GM19023 (cell line): Measurements from ENCODE around the gene PRKCH.
"Not testable (repeated sequence)": the region's sequence is repeated elsewhere in the genome, so short reads cannot be mapped to it uniquely, and the experiment has no call there.

ENCODE experiments used
- ATAC-seq: cut with Tn5 transposase; IDR thresholded peaks from one replicate; pipeline ENCODE4 v1.9.1; 2021; ENCODE audit warnings: mild to moderate bottlenecking, moderate library complexity; ENCODE audit not compliant: unreplicated experiment

The PRKCH gene

DNA sequence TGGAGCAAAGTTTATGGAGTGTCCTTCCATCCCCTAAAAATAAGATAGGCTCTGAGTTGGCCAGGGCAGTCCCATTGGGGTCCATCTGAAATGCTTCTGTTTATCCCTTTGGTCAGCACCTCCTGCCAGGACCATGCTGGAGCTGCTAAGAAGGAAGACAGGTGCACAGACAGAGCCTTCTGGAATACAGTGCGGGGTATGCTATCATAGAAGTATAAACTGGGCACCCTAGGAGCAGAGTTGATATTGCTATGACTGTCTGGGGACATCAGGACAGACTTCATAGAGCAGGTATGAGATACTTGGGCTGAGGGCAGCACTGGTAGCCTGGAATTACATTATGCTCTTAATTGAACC is 203.5 kb downstream of the PRKCH start:
- no peak for ATAC-seq

DNA sequence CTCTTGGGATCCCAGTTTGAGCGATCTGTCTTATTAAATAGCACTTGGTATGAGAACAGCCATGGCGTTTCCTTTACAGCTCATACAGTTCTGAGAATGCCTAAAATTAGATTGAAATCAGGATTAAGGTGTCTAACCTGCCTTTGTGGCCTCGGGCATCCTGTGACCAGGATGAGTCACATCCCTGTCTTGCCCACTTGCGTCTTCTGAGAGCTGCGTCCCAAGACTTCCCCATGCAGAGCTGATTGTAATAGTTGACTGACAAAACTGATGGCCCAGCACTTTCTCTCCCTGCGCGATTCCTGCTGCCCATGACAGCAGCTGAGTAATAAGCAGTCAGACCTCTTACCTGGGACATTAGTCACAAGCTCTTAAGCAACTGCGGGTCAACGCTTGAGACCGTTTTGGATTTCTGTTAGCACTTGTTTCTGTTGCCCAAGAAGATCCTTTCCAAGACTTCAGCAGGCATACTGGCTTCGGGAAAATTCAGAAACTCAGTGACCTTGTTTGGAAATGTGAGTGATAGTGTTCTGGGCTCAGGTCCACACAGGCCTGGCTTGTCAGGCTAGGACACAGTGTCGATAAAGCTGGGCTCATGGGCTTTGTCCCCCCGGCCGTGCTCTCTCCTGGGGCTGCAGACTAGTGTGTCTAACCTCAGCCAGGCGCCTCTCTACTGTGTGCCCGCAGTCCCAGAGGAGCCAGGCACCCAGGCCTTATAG is 204.1 kb downstream of the PRKCH start:
- peak; percentile 69 for ATAC-seq

DNA sequence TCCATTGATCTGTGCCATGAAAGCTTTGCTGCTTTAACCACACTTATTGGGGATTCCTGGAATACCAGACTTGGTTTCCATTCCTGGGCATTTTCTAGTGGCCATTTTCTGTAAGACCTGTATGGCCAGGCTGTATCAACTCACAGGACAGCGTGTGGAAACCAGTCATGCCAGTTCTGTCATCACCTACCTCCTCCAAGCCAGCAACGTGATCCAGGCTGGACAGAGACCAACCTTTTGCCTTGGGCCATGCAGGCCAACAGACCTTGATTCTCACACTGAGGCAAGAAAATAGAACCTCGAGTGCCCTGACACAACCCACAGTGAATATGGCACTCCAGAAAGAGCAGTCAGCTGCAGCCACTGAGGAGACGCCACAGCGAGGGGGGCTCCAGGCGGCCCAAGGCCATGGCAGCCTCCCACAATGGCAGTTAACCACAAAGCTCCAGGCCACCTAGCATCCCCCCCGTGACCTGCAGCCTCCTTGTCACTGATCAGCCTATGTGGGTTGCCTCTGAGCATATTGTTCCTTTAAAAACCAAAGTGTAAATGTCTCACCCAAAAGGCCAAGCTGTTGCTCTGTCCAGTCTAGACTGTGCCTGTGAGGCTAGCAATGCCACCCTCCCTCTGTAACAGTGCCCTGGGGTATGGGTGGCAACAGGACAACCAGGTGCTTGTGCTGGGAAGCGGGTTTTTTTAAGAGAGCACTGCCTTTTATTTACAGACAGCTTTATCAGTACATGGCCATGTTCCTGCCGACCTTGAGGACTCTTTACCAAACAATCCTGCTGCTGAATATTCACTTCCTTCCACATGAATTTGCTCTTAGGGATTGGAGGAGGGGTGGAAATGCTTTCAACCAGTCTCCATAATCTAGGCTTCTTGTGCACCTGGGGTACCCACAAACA is 205.3 kb downstream of the PRKCH start:
- ATAC-seq = no peak

DNA sequence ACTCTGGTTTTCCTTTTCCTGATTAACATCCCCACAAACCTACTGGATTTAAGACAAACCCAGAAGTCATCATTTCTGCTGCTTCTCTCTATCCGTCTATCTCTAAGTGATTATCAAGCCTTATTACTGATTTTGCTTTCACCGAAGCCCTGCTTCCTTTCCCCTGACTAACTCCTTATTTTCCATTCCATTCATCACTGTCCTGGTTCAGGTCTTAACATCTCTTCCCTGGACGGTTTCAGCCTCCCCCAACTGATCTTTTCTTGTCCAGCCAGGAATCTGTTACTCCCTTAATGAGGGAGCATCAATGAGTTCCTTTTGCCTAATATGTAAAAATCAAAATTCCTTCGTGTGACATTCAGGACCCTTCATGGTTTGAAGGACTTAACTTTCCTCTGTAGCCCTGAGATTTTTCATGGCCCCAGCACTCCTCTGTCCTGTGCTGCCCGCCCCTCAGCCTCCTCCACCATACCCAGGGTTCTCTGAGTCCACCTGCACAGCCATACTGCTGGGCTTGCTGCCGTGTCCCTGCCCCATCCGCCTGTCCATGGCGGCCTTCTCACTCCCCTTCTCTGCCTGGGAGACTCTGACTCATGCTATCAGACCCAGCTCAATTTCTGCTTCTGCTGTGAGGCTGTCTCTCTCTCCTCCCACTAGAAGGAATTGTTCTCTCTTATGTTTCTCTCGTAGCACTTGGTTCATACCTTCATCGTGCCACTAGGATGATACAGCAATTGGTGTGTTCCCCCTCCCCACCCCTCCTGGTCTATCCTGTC is 206.1 kb downstream of the PRKCH start:
- no peak for ATAC-seq

DNA sequence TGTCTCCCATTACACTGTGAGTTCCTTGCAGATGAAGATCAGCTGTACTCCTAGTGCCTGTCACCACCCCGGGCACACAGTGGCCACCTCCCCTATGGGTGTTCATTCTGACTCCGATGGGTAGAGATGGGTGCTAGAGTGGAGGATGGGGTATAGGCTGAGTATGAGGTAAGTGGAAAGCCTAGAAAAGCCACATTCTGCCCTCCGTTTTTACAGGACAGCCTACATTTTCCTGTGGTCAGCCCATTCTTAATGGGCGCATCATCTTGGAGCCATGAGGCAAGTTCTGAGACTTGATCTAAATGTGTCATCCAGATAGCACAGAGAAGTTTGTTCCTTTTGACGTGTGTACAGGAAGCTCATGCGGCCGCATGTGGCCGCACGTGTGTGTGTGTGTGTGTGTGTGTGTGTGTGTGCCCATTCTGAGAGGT is 207.2 kb downstream of the PRKCH start:
- no peak for ATAC-seq

DNA sequence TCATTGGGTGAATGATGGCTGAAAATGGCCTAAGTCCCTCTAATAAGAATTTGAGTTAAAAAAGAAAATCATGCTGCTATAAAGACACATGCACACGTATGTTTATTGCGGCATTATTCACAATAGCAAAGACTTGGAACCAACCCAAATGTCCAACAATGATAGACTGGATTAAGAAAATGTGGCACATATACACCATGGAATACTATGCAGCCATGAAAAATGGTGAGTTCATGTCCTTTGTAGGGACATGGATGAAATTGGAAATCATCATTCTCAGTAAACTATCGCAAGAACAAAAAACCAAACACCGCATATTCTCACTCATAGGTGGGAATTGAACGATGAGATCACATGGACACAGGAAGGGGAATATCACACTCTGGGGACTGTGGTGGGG is 208.0 kb downstream of the PRKCH start:
- ATAC-seq = not testable (repeated sequence)

DNA sequence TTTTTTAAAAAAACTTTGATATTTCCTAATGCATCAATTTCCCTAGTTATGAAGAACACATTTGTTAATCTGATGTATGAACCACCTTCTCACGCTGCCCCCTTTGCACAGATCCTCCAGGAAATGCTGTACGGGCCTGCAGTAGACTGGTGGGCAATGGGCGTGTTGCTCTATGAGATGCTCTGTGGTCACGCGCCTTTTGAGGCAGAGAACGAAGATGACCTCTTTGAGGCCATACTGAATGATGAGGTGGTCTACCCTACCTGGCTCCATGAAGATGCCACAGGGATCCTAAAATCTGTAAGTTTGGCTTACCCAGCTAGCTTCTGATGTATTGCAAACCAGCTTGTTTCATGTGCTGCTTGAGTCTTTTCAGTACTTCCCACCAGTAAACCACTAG is 208.9 kb downstream of the PRKCH start:
- no peak for ATAC-seq

DNA sequence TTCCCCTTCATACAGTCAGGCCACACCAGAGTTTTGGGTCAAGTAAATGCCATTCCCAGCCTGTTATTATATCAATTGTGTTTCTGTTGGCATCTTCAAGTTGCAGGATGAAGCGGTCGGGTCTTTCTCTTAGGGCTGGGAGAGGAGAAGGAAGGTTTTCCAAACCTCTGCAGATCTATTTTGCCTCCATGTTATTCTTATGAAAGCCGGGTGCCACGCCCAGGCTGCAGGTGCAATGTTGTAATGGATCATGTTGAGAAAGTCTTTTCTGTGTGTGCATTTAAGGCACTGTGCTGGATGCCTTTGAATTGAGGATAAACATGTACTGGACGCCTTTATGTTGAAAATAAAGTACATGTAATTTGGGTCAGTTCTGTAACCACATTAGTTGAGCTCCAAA is 209.5 kb downstream of the PRKCH start:
- ATAC-seq = no peak

DNA sequence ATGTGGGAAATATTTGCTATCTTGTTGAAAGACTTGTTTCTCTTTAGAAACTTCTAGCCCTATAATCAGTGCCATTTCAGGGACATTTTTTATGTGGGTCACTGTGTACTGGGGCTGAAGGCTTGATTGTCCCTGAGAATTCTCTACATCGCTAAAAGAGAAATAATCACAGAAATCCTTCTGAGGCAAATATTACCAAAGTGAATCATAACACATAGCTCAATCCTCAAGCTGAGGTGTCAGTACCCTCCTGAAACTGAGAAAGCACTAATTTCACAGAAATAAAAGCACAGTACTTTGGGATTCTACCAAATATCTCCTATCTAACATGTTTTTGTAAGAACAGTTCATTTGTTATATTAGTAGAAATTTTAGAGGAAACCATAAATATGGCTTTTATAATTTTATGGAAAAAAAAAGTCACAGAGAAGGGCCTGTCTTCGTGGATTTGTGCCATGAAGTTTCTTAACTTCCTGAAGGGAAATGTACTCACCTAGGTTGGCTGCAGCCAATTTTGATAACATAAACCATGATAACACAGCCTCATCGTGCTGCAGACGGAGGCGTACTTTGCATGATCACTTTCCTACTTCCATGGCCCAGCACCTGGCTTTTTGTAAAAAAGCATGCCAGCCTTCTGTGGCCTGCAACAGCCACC is 210.2 kb downstream of the PRKCH start:
- ATAC-seq = no peak

DNA sequence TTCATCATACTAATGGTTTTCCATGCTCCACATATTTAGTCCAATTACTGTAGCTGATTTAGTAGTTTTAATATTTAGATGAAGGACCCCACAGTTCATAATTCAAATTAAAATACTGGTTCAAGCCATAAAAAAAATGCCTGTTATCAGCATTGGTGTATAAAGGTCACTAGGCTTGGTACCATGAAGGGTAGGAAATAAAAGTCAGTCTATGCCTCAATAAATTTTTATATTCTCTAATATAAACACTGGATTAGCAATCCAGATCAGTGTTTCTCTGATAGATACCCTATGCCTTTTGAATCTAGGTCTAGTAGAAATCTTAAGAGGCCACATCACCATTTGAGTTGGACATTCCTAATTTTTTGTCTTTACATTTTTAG is 210.7 kb downstream of the PRKCH start:
- no peak for ATAC-seq

DNA sequence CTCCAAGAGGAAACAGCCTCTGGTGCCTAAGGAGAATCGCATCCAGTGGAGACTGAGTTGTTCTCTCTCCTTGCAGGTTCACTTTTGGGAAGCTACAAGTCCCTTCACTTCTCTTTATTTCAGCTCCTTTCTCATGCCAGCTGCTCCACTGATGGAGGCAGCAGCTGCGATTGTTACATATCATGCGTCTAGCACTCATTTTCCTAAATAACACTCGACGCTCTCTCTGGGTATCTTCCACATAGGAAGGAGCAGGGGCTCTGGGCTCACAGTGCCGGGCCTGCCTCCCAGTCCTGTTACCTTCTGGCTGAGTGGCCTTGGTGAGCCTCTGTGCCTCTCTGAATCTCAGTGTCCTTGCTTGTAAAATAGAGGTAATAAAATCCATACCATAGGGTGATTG is 211.4 kb downstream of the PRKCH start:
- no peak for ATAC-seq

DNA sequence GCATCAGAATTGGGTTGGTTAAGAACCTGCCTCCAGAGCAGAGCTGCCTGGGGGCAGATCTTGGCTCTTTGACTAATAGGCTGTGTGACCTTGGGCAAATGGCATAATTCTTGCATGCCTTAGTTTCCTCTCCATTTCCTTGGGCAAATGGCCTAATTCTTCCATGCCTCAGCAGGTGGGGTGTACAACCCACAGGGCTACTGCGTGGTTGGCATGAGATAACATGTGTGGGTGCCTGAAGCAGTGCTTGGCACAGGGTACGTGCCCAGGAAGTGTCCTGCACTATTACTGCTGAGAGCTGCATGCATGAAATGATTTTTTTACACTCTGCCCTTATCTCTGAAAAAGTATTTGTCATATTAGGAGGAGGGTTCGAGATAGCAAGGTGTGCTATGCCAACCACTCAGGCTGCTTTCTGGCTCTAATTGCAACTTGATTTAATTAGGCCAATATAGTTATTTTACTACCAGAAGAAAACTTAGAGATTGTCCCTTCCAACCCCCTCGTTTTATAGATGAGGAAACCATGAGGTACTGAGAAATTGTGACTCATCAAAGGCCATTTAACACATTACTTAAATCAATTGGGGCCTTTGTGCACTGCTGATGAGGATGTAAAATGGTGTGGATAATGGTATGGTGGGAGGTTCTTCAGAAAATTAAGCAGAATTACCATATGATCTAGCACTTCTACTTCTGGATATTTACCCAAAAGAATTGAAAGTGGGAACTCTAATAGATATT is 212.3 kb downstream of the PRKCH start:
- ATAC-seq = no peak

DNA sequence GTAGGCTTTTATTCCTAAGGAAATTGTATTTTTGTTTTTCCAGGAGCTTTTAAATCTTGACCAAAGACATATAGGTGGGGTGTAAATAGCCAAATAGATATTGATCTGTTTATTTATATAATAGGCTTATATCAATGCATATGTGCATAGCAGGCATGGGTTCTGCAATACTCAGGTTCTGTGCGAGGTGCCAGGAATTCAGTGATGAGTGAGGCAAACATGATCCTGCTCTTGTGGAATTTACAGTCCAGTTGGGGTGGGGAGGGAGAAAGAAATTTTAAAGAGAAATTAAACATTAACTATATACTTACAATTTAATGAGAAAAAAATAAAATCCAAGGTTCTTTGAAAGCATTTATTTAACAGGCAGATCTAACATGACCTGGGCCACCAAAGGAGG is 213.7 kb downstream of the PRKCH start:
- ATAC-seq = no peak

DNA sequence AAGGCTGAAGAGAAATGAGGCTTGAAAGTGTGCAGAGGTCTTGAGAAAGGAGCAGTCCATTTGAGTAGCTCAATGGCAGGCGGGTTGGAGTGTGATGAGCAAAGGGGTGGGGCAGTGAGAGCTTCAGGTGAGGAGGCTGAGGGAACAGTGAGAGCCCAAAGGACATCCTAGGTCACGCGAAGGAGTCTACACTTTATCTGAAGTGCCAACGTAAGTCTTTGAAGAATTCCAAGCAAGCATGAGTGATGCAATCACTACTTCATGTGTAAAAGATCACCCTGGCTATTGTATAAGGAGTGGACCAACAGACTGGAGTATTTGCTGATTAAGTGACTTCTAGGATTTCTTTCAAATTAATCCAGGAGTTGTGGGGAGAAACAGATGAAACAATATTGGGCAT is 214.1 kb downstream of the PRKCH start:
- no peak for ATAC-seq

DNA sequence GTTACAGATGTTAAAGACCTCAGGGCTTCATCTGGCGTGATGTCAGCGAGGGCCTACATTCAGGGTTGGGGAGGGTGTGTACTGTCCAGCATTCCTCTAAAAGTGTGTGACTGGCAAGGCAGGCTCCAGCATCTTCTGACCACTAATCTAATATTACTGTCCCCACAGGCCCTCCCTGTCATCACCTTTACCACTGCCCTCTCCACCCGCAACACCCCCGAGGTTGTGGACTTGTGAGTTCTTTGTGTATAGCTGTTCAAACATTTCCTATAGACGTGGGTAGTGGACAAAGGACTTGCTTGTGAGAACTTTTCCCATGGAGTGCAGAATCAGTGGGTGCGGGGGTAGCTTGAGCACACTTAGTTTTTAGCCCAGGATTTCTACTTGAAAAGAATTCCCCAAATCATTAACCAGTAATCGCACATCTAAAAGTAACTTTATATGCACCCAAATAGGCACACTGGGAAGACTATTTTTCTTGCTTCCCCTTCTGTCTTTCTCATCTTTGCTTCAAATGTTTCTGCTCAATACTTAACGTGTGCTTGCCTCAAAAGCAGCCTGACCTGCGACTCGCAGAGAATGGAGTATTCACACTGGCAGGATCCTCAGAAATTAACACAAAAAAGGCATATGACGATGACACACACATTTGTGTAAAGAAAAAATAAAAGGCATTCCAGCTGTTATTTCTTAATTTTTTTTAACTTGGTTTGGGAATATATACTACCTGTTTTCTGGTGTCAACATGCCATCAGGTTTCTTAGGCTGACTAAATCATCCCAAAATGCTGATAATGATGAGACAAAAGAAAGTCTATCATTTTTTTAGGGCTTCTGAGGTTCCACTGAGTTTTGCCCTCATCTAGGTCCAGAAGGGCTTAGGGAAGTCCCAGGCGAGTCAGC is 215.5 kb downstream of the PRKCH start:
- no peak for ATAC-seq

DNA sequence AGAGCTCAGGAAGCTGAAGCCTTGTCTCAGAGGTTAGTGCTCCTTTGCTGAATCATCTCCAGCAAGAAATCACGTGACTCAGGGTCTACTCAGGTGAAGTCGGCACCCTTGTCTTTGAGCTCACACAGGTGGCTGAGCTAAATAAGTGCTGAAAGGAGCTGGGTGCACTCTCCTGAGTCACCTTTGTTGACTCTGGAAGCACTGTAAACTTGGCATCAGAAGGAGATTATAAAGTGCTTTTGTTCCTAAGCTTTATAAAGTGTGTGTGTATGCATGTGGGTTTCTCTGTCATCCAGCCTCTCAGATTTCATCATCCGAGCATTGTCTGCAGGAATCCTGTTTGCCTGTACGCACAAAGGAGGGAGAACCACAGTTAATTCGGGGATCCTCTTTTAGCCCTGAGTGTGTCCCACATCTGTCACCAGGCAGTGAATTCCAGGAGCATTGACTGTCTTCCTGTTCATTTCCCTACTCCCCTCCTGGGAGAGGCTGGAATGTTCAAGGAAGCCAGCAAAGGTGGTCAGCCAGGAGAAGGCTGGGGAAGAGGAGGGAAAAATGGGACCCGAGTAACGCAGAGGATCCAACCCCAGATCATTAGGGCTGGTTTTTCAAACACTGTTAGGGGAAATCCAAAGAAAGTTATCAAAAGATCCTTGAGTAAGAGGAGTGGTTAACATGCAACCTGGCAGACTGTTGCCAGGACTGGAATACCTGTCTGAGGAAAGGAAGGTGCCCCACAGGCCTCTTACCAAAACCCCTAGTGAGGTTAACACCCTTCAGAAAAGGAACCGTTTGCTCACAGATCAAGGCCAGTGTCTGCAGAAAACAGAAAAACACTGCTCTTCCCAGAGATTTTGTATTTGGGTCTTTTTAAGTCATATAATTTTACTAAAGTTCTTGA is 216.4 kb downstream of the PRKCH start:
- ATAC-seq = no peak

DNA sequence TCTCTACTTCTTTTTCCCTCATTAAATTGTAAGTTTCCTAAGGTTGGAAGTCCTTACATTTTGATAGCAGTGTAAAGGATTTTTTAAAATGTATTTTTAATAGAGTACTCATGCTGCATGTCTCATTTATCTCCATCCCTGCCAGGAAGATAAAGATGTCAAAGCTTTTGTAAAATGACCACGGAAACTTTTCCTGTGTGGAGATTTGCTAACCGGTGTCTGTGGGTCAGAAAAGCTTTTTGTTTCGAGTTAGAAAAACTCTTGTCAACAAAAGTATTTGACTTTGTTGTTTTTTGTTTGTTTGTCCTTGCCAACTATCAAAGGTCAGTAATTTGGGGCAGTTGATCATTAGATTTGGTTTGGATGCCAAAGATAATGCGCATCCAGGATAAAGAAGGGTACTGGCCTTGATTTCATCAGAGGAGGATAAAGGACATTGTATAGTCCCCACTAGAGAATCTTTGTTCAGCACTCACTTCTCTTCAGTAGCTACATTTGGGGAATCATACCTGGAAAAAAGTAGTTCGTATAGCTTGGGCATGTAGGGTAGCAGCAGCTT is 217.2 kb downstream of the PRKCH start:
- no peak for ATAC-seq

DNA sequence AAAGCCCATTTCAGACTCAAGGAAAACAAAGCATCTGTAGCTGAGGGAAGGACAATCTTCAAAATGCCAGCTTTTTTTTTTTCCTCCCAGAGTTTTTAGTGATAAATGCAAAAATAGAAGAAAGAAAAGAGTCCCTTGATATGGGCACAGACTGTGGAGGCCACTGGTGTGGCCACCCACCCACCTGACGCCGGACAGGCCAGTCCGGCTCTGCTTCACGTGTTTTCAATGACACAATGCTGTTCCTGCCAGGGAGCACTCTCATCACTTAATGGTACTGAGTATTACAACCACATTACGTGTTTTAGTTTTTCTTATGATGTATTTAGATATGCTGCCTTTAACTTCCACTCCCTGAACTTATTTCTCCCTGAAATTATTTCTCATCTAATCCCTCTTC is 218.3 kb downstream of the PRKCH start:
- ATAC-seq = no peak
